Transverse colon (tissue), 4 donors: Measurements from ENCODE around the gene ARNT2. TPM values are rescaled to one million over a fixed set of nuclear protein-coding genes. Genes with fewer than 3 reads are reported as not detected.

ENCODE experiments used
- DNase-seq: peaks from one replicate; pipeline ENCODE4 v3.0.0-alpha.2; 2019
- H3K27ac ChIP-seq, 4 donors: fragments of 200-600 bp; sonication (generic); 2 replicates each; pipeline ENCODE4 v1.5.1; 2016 to 2018; ENCODE audit warnings: inconsistent platforms in 4 of 4
- H3K27me3 ChIP-seq: fragments of 200-600 bp; sonication (generic); 2 replicates; pipeline ENCODE4 v1.5.1; 2017; ENCODE audit warnings: inconsistent platforms
- H3K36me3 ChIP-seq, 4 donors: fragments of 200-600 bp; sonication (generic); 2 replicates each; pipeline ENCODE4 v1.5.1; 2017 to 2019; ENCODE audit warnings: inconsistent platforms in 4 of 4
- H3K4me1 ChIP-seq, 4 donors: fragments of 200-600 bp; sonication (generic); 2 replicates each; pipeline ENCODE4 v1.5.1; 2017 to 2020; ENCODE audit warnings: inconsistent platforms in 4 of 4
- H3K4me3 ChIP-seq, 4 donors: fragments of 200-600 bp; sonication (generic); 1 replicate in 1 of 4; 2 replicates in 3 of 4; pipeline versions ENCODE4 v1.5.1 to v1.6.1; 2017 to 2019; ENCODE audit warnings: inconsistent platforms in 4 of 4
- H3K9me3 ChIP-seq, 2 donors: fragments of 200-600 bp; sonication (generic); 2 replicates each; pipeline ENCODE4 v1.5.1; 2017 to 2019; ENCODE audit warnings: inconsistent platforms in 2 of 2
- EP300 ChIP-seq: sonication (generic); formaldehyde crosslinking; IDR thresholded peaks from one replicate; pipeline ENCODE4 v1.6.1; 2017; ENCODE audit warnings: antibody characterized with exemption, low read depth
- POLR2A ChIP-seq: fragments of 450-650 bp; IDR thresholded peaks from one replicate; pipeline ENCODE4 v1.6.1; 2016; ENCODE audit warnings: antibody characterized with exemption, mild to moderate bottlenecking, moderate library complexity
- POLR2AphosphoS5 ChIP-seq, 3 donors: sonication (generic); formaldehyde crosslinking; IDR thresholded peaks; one replicate each; pipeline ENCODE4 v1.6.1; 2016; ENCODE audit warnings: antibody characterized with exemption in 3 of 3
- WGBS, 2 donors: methylation state at CpG; one replicate each; pipeline ENCODE4 v1.1.5; 2018; ENCODE audit warnings: low coverage in 1 of 2; 5-methylcytosine and 5-hydroxymethylcytosine counted together
- in situ Hi-C, 4 donors: fragments of 200-750 bp; cut with MboI; loops; one replicate each; pipeline versions ENCODE4 v1.15.0 to v1.15.1; 2017; ENCODE audit warnings: low sequenced_read_pairs in 3 of 4, low pct_ligation_motif_present in 1 of 4, low pct_unique_long_range_greater_than_20kb in 1 of 4
- intact Hi-C: fragments of 100-400 bp; cut with DNase I; formaldehyde crosslinking; loops from one replicate; pipeline ENCODE4 v1.15.1; 2023; ENCODE audit warnings: low total_unique reads
- total RNA-seq, 4 donors: library from RNA; depleted of rRNA; stranded (reverse); fragments of >200 nt; gene quantifications; one replicate each; pipeline ENCODE4 v1.1.0, GENCODE V29; 2016
- TF ChIP-seq, protein P1 (sequence below), 5 experiments: fragments of 200-600 bp in 3 of 5; fragments of 450-650 bp in 2 of 5; sonication (generic) in 3 of 5; IDR thresholded peaks; 1 replicate in 2 of 5; 2 replicates in 3 of 5; pipeline ENCODE4 v1.5.1; 2016 to 2017; ENCODE audit warnings: antibody characterized with exemption in 5 of 5, inconsistent platforms in 3 of 5, mild to moderate bottlenecking in 2 of 5, moderate library complexity in 1 of 5

Gene ARNT2
- total RNA-seq, 4 donors from 2014 or later = 1.9 to 4.0 (median 2.5) TPM; not detected in 1

GRCh38 chr15:80531796-80532195 is 127.6 kb downstream of the ARNT2 start:
- H3K4me1 ChIP-seq = no peaks in the 10 kb centered on the region
- TF ChIP-seq EP300 (no peak), POLR2AphosphoS5 (IDR thresholded peaks at IDR 0.05) (no peak)
- H3K27ac ChIP-seq = no peak overlapping the region
- WGBS, 2 donors = 47 to 73% methylated on average over 3 to 7 of the region's 7 CpGs
- no peaks in the 10 kb centered on the region for H3K9me3 ChIP-seq
- no peaks in the 10 kb centered on the region for H3K36me3 ChIP-seq
- intact Hi-C loops = no loop called here
- no peak for DNase-seq
- no peaks in the 10 kb centered on the region for H3K27me3 ChIP-seq
- H3K4me3 ChIP-seq = no peak overlapping the region
- in situ Hi-C loops = no loop called here

GRCh38 chr15:80533790-80534333 is 129.7 kb downstream of the ARNT2 start:
- Histone ChIP-seq H3K27ac (no peak overlapping the region), H3K9me3 (no peaks in the 10 kb centered on the region), H3K27me3 (no peaks in the 10 kb centered on the region), H3K4me1 (no peaks in the 10 kb centered on the region), H3K4me3 (no peak overlapping the region), H3K36me3 (no peaks in the 10 kb centered on the region)
- DNase-seq = no peak
- WGBS, 2 donors = 78 to 85% methylated on average over 4 of the region's 4 CpGs
- TF ChIP-seq POLR2AphosphoS5 (IDR thresholded peaks at IDR 0.05) (no peak), EP300 (no peak), POLR2A (no peak)
- intact Hi-C loops = no loop called here
- in situ Hi-C loops = no loop called here

DNA sequence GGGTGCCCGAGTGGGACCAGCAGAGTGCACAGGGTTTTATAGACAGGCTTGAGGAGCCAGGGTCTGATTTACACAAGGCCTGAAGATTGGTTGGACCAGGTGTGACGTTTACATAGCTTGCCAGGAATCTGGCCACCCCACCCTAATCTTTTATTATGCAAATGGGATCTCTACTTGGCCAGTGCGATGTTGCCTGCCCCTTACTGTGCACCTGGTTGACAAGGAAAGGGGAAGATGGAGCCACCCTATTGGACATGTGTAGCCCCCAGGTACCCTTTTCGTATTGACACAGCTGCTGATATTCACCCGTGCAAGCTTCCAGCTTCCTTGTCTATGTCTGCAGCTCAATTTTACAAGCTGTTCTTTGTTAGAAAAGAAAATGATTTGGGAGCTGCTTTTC is 132.0 kb downstream of the ARNT2 start:
- no peak for TF ChIP-seq POLR2A
- no peak for TF ChIP-seq POLR2AphosphoS5 (IDR thresholded peaks at IDR 0.05)
- TF ChIP-seq, protein P1, sequence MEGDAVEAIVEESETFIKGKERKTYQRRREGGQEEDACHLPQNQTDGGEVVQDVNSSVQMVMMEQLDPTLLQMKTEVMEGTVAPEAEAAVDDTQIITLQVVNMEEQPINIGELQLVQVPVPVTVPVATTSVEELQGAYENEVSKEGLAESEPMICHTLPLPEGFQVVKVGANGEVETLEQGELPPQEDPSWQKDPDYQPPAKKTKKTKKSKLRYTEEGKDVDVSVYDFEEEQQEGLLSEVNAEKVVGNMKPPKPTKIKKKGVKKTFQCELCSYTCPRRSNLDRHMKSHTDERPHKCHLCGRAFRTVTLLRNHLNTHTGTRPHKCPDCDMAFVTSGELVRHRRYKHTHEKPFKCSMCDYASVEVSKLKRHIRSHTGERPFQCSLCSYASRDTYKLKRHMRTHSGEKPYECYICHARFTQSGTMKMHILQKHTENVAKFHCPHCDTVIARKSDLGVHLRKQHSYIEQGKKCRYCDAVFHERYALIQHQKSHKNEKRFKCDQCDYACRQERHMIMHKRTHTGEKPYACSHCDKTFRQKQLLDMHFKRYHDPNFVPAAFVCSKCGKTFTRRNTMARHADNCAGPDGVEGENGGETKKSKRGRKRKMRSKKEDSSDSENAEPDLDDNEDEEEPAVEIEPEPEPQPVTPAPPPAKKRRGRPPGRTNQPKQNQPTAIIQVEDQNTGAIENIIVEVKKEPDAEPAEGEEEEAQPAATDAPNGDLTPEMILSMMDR (IDR thresholded peaks at IDR 0.05) = no peak
- TF ChIP-seq EP300 = no peak
- no peaks in the 10 kb centered on the region for H3K4me1 ChIP-seq
- no peaks in the 10 kb centered on the region for H3K27me3 ChIP-seq
- 48 to 50% methylated on average over 2 to 5 of the region's 5 CpGs for WGBS, 2 donors
- no peaks in the 10 kb centered on the region for H3K9me3 ChIP-seq
- DNase-seq = no peak
- intact Hi-C loops (no loop called here), in situ Hi-C loops (no loop called here)
- H3K27ac ChIP-seq = no peak overlapping the region
- H3K4me3 ChIP-seq = no peak overlapping the region
- H3K36me3 ChIP-seq = no peaks in the 10 kb centered on the region

- in situ Hi-C loops = no loop called here
- H3K27me3 ChIP-seq = no peaks in the 10 kb centered on the region
- H3K36me3 ChIP-seq = no peaks in the 10 kb centered on the region
- no peak for TF ChIP-seq POLR2AphosphoS5 (IDR thresholded peaks at IDR 0.05)
- TF ChIP-seq, protein P1 (IDR thresholded peaks at IDR 0.05) = no peak
- TF ChIP-seq POLR2A = no peak
- no peak overlapping the region for H3K4me3 ChIP-seq
- DNase-seq = no peak
- H3K9me3 ChIP-seq = no peaks in the 10 kb centered on the region
- no peak overlapping the region for H3K27ac ChIP-seq
- WGBS, 2 donors = 69 to 100% methylated on average over 1 to 2 of the region's 2 CpGs
- H3K4me1 ChIP-seq = no peaks in the 10 kb centered on the region
- intact Hi-C loops = no loop called here
Observed at GRCh38 chr15:80536716-80537115, 132.5 kb downstream of the ARNT2 start.

DNA sequence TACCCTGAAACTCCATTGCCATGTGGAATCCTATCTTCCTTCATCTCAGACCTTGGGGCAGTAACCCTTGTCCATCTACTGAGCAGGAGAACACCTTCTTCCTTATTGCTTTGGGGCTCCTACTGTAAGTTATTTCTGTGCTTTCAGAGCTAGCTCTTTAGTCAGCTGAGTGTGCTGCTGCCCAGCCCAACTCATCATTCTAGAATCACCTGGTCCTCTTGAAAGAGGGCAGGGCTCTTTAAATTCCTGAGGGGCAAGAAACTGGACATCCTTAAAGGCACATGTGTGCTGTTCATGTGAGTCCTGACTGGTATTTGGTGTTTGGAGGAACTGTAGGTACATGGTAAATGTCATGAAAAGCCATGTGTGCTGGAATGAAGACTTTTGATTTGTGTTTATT is 140.9 kb downstream of the ARNT2 start:
- Histone ChIP-seq H3K36me3 (no peaks in the 10 kb centered on the region), H3K27me3 (no peaks in the 10 kb centered on the region), H3K9me3 (no peaks in the 10 kb centered on the region), H3K27ac (no peak overlapping the region), H3K4me1 (no peaks in the 10 kb centered on the region), H3K4me3 (no peak overlapping the region)
- intact Hi-C loops (no loop called here), in situ Hi-C loops (no loop called here)
- DNase-seq = no peak
- TF ChIP-seq POLR2A (no peak), EP300 (no peak), POLR2AphosphoS5 (IDR thresholded peaks at IDR 0.05) (no peak)
- TF ChIP-seq, protein P1 (IDR thresholded peaks at IDR 0.05) = no peak
